MM.1S (cell line): ENCODE measurements around the gene OLFM4.

Source experiments
- CTCF ChIP-seq: fragments of 300-600 bp; sonication (generic); IDR thresholded peaks from 2 replicates; pipeline ENCODE4 v1.5.1; 2016; ENCODE audit warnings: antibody characterized with exemption, low read length, mixed read lengths
- EZH2 ChIP-seq: fragments of 300-600 bp; sonication (generic); optimal IDR thresholded peaks from 2 replicates; pipeline ENCODE3; 2017; ENCODE audit warnings: low read depth, mild to moderate bottlenecking, antibody characterized with exemption, low read length, mixed read lengths

GRCh38 chr13:52995946-52996345 lies 32.7 kb upstream of the OLFM4 start:
- no peak for TF ChIP-seq CTCF
- TF ChIP-seq EZH2, result no peak
